Measurements from ENCODE around the gene PPP1R9A.

GRCh38 chr7:95095259-95095965 lies 188.0 kb downstream of the PPP1R9A start:
- TF ChIP-seq, protein P1, sequence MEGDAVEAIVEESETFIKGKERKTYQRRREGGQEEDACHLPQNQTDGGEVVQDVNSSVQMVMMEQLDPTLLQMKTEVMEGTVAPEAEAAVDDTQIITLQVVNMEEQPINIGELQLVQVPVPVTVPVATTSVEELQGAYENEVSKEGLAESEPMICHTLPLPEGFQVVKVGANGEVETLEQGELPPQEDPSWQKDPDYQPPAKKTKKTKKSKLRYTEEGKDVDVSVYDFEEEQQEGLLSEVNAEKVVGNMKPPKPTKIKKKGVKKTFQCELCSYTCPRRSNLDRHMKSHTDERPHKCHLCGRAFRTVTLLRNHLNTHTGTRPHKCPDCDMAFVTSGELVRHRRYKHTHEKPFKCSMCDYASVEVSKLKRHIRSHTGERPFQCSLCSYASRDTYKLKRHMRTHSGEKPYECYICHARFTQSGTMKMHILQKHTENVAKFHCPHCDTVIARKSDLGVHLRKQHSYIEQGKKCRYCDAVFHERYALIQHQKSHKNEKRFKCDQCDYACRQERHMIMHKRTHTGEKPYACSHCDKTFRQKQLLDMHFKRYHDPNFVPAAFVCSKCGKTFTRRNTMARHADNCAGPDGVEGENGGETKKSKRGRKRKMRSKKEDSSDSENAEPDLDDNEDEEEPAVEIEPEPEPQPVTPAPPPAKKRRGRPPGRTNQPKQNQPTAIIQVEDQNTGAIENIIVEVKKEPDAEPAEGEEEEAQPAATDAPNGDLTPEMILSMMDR (conservative IDR thresholded peaks at IDR 0.05; ENCODE audit: low read depth, low read length): no peak
- TF ChIP-seq EZH2 (IDR thresholded peaks at IDR 0.05; ENCODE audit: low read length, unreplicated experiment): no peak

Measured in PC-3 (cell line).